ENCODE measurements around the gene ITFG2. TPM values are rescaled to one million over a fixed set of nuclear protein-coding genes. Genes with fewer than 3 reads are reported as not detected.

The ITFG2 gene
- total RNA-seq, 1 donor from 2014 or later: 12.0 TPM

DNA sequence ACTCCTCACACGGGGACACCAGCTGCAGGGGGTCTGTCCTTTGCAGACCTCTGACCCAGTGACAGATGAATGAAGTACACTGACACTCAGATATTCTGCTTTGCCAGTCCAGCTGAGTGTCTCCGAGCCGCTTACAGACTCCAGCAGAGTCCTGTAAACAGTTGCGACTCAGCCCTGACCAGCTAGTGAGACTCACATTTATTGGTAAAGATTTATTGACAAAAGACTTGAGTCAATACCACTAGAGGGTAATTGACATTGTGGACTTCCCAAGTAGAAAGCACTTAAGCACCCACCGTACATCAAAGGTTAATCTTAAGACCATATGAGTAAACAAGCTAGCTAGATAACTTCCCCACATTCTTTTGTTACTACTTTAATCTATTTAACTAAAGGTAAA lies 27.5 kb upstream of the ITFG2 start:
- TF ChIP-seq, protein P1, sequence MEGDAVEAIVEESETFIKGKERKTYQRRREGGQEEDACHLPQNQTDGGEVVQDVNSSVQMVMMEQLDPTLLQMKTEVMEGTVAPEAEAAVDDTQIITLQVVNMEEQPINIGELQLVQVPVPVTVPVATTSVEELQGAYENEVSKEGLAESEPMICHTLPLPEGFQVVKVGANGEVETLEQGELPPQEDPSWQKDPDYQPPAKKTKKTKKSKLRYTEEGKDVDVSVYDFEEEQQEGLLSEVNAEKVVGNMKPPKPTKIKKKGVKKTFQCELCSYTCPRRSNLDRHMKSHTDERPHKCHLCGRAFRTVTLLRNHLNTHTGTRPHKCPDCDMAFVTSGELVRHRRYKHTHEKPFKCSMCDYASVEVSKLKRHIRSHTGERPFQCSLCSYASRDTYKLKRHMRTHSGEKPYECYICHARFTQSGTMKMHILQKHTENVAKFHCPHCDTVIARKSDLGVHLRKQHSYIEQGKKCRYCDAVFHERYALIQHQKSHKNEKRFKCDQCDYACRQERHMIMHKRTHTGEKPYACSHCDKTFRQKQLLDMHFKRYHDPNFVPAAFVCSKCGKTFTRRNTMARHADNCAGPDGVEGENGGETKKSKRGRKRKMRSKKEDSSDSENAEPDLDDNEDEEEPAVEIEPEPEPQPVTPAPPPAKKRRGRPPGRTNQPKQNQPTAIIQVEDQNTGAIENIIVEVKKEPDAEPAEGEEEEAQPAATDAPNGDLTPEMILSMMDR (IDR thresholded peaks at IDR 0.05): no peak
- TF ChIP-seq EZH2phosphoT487 (IDR thresholded peaks at IDR 0.05) (no peak), EZH2 (IDR thresholded peaks at IDR 0.05) (no peak)
- H3K9me3 Mint-ChIP-seq: no peaks in the 10 kb centered on the region
- H3K27ac ChIP-seq: no peak overlapping the region
- DNase-seq (ENCODE audit: low spot score): no peak
- H3K4me1 Mint-ChIP-seq: peaks cover 7% of the 10 kb centered on the region
- H3K27ac Mint-ChIP-seq: no peak overlapping the region
- no peak overlapping the region for H3K4me3 Mint-ChIP-seq
- no peak overlapping the region for H3K4me2 ChIP-seq
- H3K27me3 Mint-ChIP-seq (ENCODE audit: insufficient read depth, low read depth): peaks cover 15% of the 10 kb centered on the region
- no peaks in the 10 kb centered on the region for H3F3A ChIP-seq (ENCODE audit: low read depth)
- H3K4me3 ChIP-seq: no peak overlapping the region
- no peaks in the 10 kb centered on the region for H3K36me3 Mint-ChIP-seq
- H3K9ac ChIP-seq: no peak overlapping the region
- H2AFZ ChIP-seq (replicated peaks): no peak overlapping the region
- H3K4me1 ChIP-seq: no peaks in the 10 kb centered on the region
- no peaks in the 10 kb centered on the region for H3K36me3 ChIP-seq
- H3K9me3 ChIP-seq (ENCODE audit: low read depth): no peaks in the 10 kb centered on the region
- no peaks in the 10 kb centered on the region for H3K79me2 ChIP-seq (ENCODE audit: low read depth)
- peaks cover 35% of the 10 kb centered on the region for H3K27me3 ChIP-seq
- no peaks in the 10 kb centered on the region for H4K20me1 ChIP-seq (ENCODE audit: low read depth)

DNA sequence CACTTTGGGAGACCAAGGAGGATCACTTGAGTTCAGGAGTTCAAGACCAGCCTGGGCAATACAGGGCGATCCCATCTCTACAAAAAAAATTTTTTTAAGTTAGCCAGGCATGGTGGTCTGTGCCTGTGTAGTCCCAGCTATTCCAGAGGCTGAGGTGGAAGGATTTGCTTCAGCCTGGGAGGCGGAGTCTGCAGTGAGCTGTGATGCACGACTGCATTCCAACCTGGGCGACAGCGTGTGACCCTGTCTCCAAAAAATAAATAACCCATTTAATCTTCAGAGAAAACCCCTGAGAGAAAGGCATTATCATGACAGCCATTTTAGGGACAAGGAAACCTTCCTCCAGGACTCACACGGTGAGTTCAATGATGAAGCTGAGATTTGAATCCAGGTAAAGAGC lies 21.4 kb upstream of the ITFG2 start:
- Histone ChIP-seq H2AFZ (replicated peaks) (no peak overlapping the region), H3K4me2 (no peak overlapping the region), H3K79me2 (ENCODE audit: low read depth) (peaks cover 5% of the 10 kb centered on the region), H3K27me3 (peaks cover 28% of the 10 kb centered on the region), H3K36me3 (no peaks in the 10 kb centered on the region), H3K27ac (no peak overlapping the region), H3K4me3 (no peak overlapping the region), H3K4me1 (peaks cover 16% of the 10 kb centered on the region), H3F3A (ENCODE audit: low read depth) (peaks cover 28% of the 10 kb centered on the region), H3K9me3 (ENCODE audit: low read depth) (no peaks in the 10 kb centered on the region), H4K20me1 (ENCODE audit: low read depth) (peaks cover 3% of the 10 kb centered on the region), H3K9ac (no peak overlapping the region)
- Mint-ChIP-seq H3K4me1 (peaks cover 18% of the 10 kb centered on the region), H3K27me3 (ENCODE audit: insufficient read depth, low read depth) (peaks cover 13% of the 10 kb centered on the region), H3K9me3 (no peaks in the 10 kb centered on the region), H3K27ac (no peak overlapping the region), H3K4me3 (no peak overlapping the region), H3K36me3 (no peaks in the 10 kb centered on the region)
- TF ChIP-seq EZH2phosphoT487 (IDR thresholded peaks at IDR 0.05) (no peak), EZH2 (IDR thresholded peaks at IDR 0.05) (no peak)
- TF ChIP-seq, protein P1 (IDR thresholded peaks at IDR 0.05): no peak
- no peak for DNase-seq (ENCODE audit: low spot score)

DNA sequence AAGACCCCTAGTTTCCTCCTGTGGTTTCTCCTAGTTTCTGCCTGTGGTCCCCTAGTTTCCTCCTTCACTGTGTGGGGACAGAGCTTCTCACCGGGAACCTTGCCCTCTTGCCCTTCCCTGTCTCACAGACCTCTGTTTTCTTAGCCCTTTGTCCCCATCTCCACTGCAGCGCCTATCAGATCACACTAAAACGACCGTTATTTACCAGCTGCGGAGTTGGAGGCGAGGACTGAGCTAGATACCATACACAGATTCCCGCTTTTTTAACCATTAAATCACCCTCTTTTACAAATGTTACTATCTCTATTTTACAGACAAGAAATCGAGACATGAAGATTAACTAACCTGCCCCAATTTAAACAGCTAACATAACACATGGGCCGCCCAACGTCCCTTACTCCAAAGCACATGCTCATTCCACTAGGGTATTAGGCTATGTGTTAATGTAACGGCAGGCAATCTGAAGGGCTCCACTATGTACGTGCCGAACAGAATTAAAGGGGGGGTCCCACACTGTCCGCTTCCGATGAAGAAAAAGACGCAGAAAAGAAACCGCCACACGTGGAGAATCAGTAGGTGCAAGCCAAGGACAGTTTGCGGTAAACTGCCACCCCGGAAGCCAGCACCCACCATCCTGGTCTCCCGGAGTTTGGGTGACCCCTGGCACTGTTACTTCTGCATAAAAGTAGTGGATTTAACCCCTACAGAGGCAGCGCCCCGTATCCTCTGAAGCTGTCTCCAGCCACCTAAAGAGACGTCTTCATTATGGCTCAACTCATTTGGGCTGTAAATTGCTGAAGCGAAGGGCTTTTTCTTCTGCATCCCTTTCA lies 19.6 kb upstream of the ITFG2 start:
- H3K4me1 ChIP-seq: peaks cover 21% of the 10 kb centered on the region
- no peak overlapping the region for H3K27ac Mint-ChIP-seq
- H3F3A ChIP-seq (ENCODE audit: low read depth): peaks cover 28% of the 10 kb centered on the region
- peaks cover 25% of the 10 kb centered on the region for H3K27me3 ChIP-seq
- DNase-seq (ENCODE audit: low spot score): peak; percentile 40
- H3K9ac ChIP-seq: no peak overlapping the region
- no peak overlapping the region for H2AFZ ChIP-seq (replicated peaks)
- H4K20me1 ChIP-seq (ENCODE audit: low read depth): peaks cover 21% of the 10 kb centered on the region
- H3K4me1 Mint-ChIP-seq: peaks cover 25% of the 10 kb centered on the region
- H3K4me2 ChIP-seq: peak overlapping the region; percentile 24
- H3K4me3 Mint-ChIP-seq: peak overlapping the region; percentile 84
- no peaks in the 10 kb centered on the region for H3K9me3 ChIP-seq (ENCODE audit: low read depth)
- H3K36me3 Mint-ChIP-seq: peaks cover 9% of the 10 kb centered on the region
- no peak overlapping the region for H3K4me3 ChIP-seq
- H3K27me3 Mint-ChIP-seq (ENCODE audit: insufficient read depth, low read depth): peaks cover 13% of the 10 kb centered on the region
- H3K9me3 Mint-ChIP-seq: no peaks in the 10 kb centered on the region
- TF ChIP-seq EZH2phosphoT487 (IDR thresholded peaks at IDR 0.05): no peak
- TF ChIP-seq, protein P1 (IDR thresholded peaks at IDR 0.05): no peak
- no peak for TF ChIP-seq EZH2 (IDR thresholded peaks at IDR 0.05)
- no peaks in the 10 kb centered on the region for H3K36me3 ChIP-seq
- H3K79me2 ChIP-seq (ENCODE audit: low read depth): peaks cover 20% of the 10 kb centered on the region
- no peak overlapping the region for H3K27ac ChIP-seq
